SJCRH30 (cell line): ENCODE data around the gene NRXN2. TPM values are rescaled to one million over a fixed set of nuclear protein-coding genes. Genes with fewer than 3 reads are reported as not detected.

Experiments used
- DNase-seq, 2 experiments: peaks; one replicate each; pipeline ENCODE4 v3.0.0-alpha.2; 2015 to 2020
- H3K27ac ChIP-seq: fragments of 250-450 bp; sonication (Bioruptor Pico); 2 replicates; pipeline ENCODE4 v1.5.1; 2020; ENCODE audit warnings: mild to moderate bottlenecking, moderate library complexity
- H3K27me3 ChIP-seq: fragments of 250-450 bp; sonication (Bioruptor Pico); 2 replicates; pipeline ENCODE4 v1.5.1; 2020; ENCODE audit warnings: mild to moderate bottlenecking, moderate library complexity
- H3K36me3 ChIP-seq: fragments of 250-450 bp; sonication (Bioruptor Pico); 2 replicates; pipeline ENCODE4 v1.5.1; 2020; ENCODE audit warnings: mild to moderate bottlenecking, moderate library complexity
- H3K4me1 ChIP-seq: fragments of 250-450 bp; sonication (Bioruptor Pico); 2 replicates; pipeline ENCODE4 v1.5.1; 2020; ENCODE audit warnings: mild to moderate bottlenecking, moderate library complexity
- H3K4me3 ChIP-seq: fragments of 250-450 bp; sonication (Bioruptor Pico); 2 replicates; pipeline ENCODE4 v1.5.1; 2020; ENCODE audit warnings: mild to moderate bottlenecking, moderate library complexity
- H3K9me3 ChIP-seq: fragments of 250-450 bp; sonication (Bioruptor Pico); replicated peaks from 2 replicates; pipeline ENCODE4 v1.5.1; 2020; ENCODE audit warnings: mild to moderate bottlenecking, moderate library complexity
- total RNA-seq: library from RNA; depleted of rRNA; stranded (reverse); fragments of >200 nt; shearing (Covaris generic); gene quantifications from 2 replicates; pipeline ENCODE4 v1.2.3, GENCODE V29; 2014

The NRXN2 gene
- total RNA-seq, 1 experiment from 2014 or later, result 0.08 TPM

- DNase-seq, result no peak
- H3K4me3 ChIP-seq, result no peak overlapping the region
- peaks cover 31% of the 10 kb centered on the region for H3K27me3 ChIP-seq
- no peaks in the 10 kb centered on the region for H3K36me3 ChIP-seq
- peaks cover 6% of the 10 kb centered on the region; the same call in 1 of the 2 replicates for H3K4me1 ChIP-seq
- H3K9me3 ChIP-seq, result no peaks in the 10 kb centered on the region
- no peak overlapping the region for H3K27ac ChIP-seq
Measured at GRCh38 chr11:64742087-64742888, 19.3 kb upstream of the NRXN2 start.

- no peak for DNase-seq
- H3K36me3 ChIP-seq, result no peaks in the 10 kb centered on the region
- H3K4me1 ChIP-seq, result peaks cover 6% of the 10 kb centered on the region; the same call in 1 of the 2 replicates
- H3K4me3 ChIP-seq, result no peak overlapping the region
- peaks cover 31% of the 10 kb centered on the region for H3K27me3 ChIP-seq
- no peak overlapping the region for H3K27ac ChIP-seq
- H3K9me3 ChIP-seq, result no peaks in the 10 kb centered on the region
Measured at GRCh38 chr11:64741375-64742086, 18.5 kb upstream of the NRXN2 start.

- Histone ChIP-seq H3K36me3 (no peaks in the 10 kb centered on the region), H3K9me3 (no peaks in the 10 kb centered on the region), H3K27ac (no peak overlapping the region), H3K4me1 (peaks cover 6% of the 10 kb centered on the region; the same call in 1 of the 2 replicates), H3K4me3 (no peak overlapping the region), H3K27me3 (peaks cover 25% of the 10 kb centered on the region)
- no peak for DNase-seq
Measured at GRCh38 chr11:64739871-64740270, 16.9 kb upstream of the NRXN2 start.

- DNase-seq, result no peak
- no peaks in the 10 kb centered on the region for H3K4me1 ChIP-seq
- H3K27me3 ChIP-seq, result peaks cover 3% of the 10 kb centered on the region; the same call in 1 of the 2 replicates
- H3K27ac ChIP-seq, result no peak overlapping the region
- H3K9me3 ChIP-seq, result no peaks in the 10 kb centered on the region
- no peak overlapping the region for H3K4me3 ChIP-seq
- no peaks in the 10 kb centered on the region for H3K36me3 ChIP-seq
Measured at GRCh38 chr11:64736654-64737053, 13.7 kb upstream of the NRXN2 start.

- no peak overlapping the region for H3K4me3 ChIP-seq
- peaks cover 3% of the 10 kb centered on the region; the same call in 1 of the 2 replicates for H3K27me3 ChIP-seq
- no peaks in the 10 kb centered on the region for H3K9me3 ChIP-seq
- H3K27ac ChIP-seq, result no peak overlapping the region
- no peaks in the 10 kb centered on the region for H3K36me3 ChIP-seq
- no peaks in the 10 kb centered on the region for H3K4me1 ChIP-seq
- DNase-seq, result no peak
Measured at GRCh38 chr11:64735725-64736259, 12.8 kb upstream of the NRXN2 start.

- H3K4me3 ChIP-seq, result no peak overlapping the region
- no peak for DNase-seq
- no peaks in the 10 kb centered on the region for H3K36me3 ChIP-seq
- H3K4me1 ChIP-seq, result no peaks in the 10 kb centered on the region
- peaks cover under 1% of the 10 kb centered on the region; the same call in 1 of the 2 replicates for H3K27me3 ChIP-seq
- no peak overlapping the region for H3K27ac ChIP-seq
- no peaks in the 10 kb centered on the region for H3K9me3 ChIP-seq
Measured at GRCh38 chr11:64734811-64735724, 12.1 kb upstream of the NRXN2 start.

GRCh38 chr11:64731601-64732000 is 8.6 kb upstream of the NRXN2 start:
- Histone ChIP-seq H3K27me3 (no peaks in the 10 kb centered on the region), H3K27ac (no peak overlapping the region), H3K4me1 (no peaks in the 10 kb centered on the region), H3K9me3 (no peaks in the 10 kb centered on the region), H3K4me3 (no peak overlapping the region), H3K36me3 (no peaks in the 10 kb centered on the region)
- no peak for DNase-seq

GRCh38 chr11:64729851-64730382 is 6.9 kb upstream of the NRXN2 start:
- no peak overlapping the region for H3K4me3 ChIP-seq
- H3K27me3 ChIP-seq, result no peaks in the 10 kb centered on the region
- H3K9me3 ChIP-seq, result no peaks in the 10 kb centered on the region
- no peak for DNase-seq
- H3K4me1 ChIP-seq, result no peaks in the 10 kb centered on the region
- H3K36me3 ChIP-seq, result no peaks in the 10 kb centered on the region
- H3K27ac ChIP-seq, result no peak overlapping the region

GRCh38 chr11:64728757-64729365 is 5.9 kb upstream of the NRXN2 start:
- no peaks in the 10 kb centered on the region for H3K4me1 ChIP-seq
- H3K27ac ChIP-seq, result no peak overlapping the region
- H3K36me3 ChIP-seq, result no peaks in the 10 kb centered on the region
- DNase-seq, result no peak
- H3K4me3 ChIP-seq, result no peak overlapping the region
- no peaks in the 10 kb centered on the region for H3K27me3 ChIP-seq
- no peaks in the 10 kb centered on the region for H3K9me3 ChIP-seq

- no peaks in the 10 kb centered on the region for H3K27me3 ChIP-seq
- H3K4me3 ChIP-seq, result no peak overlapping the region
- no peak for DNase-seq
- no peak overlapping the region for H3K27ac ChIP-seq
- no peaks in the 10 kb centered on the region for H3K9me3 ChIP-seq
- H3K36me3 ChIP-seq, result no peaks in the 10 kb centered on the region
- H3K4me1 ChIP-seq, result no peaks in the 10 kb centered on the region
Measured at GRCh38 chr11:64726867-64727530, 4.0 kb upstream of the NRXN2 start.

GRCh38 chr11:64726211-64726641 is 3.2 kb upstream of the NRXN2 start:
- Histone ChIP-seq H3K36me3 (no peaks in the 10 kb centered on the region), H3K27me3 (no peaks in the 10 kb centered on the region), H3K4me1 (no peaks in the 10 kb centered on the region), H3K4me3 (no peak overlapping the region), H3K9me3 (no peaks in the 10 kb centered on the region), H3K27ac (no peak overlapping the region)
- no peak for DNase-seq

- DNase-seq, result no peak
- Histone ChIP-seq H3K4me3 (no peak overlapping the region), H3K9me3 (no peaks in the 10 kb centered on the region), H3K27me3 (no peaks in the 10 kb centered on the region), H3K36me3 (no peaks in the 10 kb centered on the region), H3K4me1 (no peaks in the 10 kb centered on the region), H3K27ac (no peak overlapping the region)
Measured at GRCh38 chr11:64724863-64725532, 2.0 kb upstream of the NRXN2 start.
